ENCODE measurements around the gene CYBC1.

- no peak for TF ChIP-seq CTCF (IDR thresholded peaks at IDR 0.05)
- TF ChIP-seq EZH2 (IDR thresholded peaks at IDR 0.05; ENCODE audit: borderline replicate concordance, insufficient read depth, low read depth, low read length, poor library complexity, severe bottlenecking), result no peak
Observed at GRCh38 chr17:82491196-82491530, 40.6 kb upstream of the CYBC1 start.

All from B cell (primary cell).